EH (cell line): ENCODE results near the gene GORASP2.
A peak's percentile ranks its signal among the peaks of the same experiment; 100 is the strongest.

Experiments
- DNase-seq: peaks from one replicate; pipeline ENCODE4 v3.0.0-alpha.2; 2015; ENCODE audit warnings: low read depth

GORASP2 gene

GRCh38 chr2:170966648-170967396, 37.8 kb downstream of the GORASP2 start:
- DNase-seq = no peak

GRCh38 chr2:170967553-170967952, 38.5 kb downstream of the GORASP2 start:
- no peak for DNase-seq

GRCh38 chr2:170968205-170969003, 39.4 kb downstream of the GORASP2 start:
- no peak for DNase-seq

DNA sequence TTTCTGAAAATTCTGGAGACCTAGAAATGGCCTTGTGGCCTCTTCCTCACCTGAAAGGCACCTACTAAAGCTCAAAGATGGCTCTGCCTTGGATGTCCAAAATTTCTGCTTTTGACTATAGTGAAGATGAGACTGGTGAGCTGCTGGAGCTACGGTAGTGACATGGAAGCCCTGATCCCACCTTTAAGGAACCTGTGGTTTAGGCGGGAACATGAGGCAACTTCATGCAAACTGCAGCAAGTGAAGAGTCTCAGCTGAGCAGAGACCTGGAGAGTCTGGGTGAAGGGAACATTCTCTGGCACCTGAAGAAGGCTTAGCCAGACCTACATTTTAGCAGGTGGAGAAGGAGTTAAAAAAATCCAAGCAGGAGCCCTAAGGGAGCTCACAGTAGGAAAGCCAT, 40.0 kb downstream of the GORASP2 start:
- DNase-seq = no peak

DNA sequence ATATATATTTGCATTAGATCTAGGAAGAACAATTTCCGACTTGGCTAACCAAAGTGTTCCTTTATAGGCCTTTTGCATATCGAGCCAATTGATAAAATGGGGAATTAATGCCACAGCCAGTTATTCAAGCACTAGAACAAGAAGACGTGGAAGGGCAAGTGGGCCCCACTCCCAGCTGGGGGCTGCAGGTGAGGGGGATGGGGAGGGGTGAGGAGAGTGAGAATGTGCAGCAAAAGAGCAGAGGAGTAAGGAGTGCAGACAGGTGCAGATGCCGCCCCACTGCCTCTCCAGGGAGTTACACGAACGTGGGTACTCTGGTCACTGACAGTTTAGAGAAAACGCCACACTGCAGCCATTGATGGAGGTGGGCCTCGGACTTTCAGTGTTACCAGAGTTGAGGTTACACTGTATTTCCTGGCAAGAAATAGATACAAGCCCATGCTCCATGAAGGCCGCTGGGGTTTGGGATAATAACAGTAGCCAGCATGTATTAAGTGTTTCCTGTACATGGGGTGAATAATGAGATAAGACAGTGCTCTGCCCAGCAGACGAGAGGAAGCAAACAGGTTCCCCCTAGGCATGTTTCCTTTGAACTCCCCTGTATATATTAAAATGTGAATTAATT, 40.9 kb downstream of the GORASP2 start:
- DNase-seq = no peak

DNA sequence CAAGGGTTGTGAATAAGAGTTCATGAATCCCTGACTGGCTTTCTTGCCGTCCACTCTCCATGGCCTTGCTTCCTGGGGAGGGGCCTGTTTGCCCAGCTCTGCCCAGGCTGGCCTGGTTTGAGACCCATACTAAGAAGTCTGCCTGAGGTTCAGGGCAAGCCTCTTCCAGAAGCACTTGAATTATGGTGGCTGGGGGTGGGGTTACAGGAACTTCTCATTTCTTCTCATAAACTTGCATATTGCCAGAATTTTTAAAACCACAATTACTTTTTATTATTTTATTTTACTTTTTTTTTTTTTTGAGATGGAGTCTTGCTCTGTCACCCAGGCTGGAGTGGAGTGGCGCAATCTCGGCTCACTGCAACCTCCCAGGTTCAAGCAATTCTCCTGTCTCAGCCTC, 42.0 kb downstream of the GORASP2 start:
- no peak for DNase-seq

- DNase-seq = peak; percentile 25
These were observed 43.5 kb downstream of the GORASP2 start for GRCh38 chr2:170972296-170973224.

DNA sequence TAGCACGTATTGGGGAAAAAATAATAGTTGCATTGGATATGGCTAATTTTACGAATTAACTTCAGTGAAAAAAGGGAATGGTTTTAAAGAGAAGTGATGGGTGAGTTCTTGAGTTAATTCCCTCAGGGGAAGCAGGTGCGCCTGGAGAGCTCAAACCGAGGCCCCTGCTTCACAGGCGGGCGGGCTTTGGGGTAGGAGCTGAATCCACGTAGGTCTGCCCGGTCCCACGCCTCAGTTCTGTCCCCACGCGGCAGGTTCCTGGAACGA, 44.1 kb downstream of the GORASP2 start:
- DNase-seq = no peak

- DNase-seq = peak; percentile 73
These were observed 44.6 kb downstream of the GORASP2 start for GRCh38 chr2:170973492-170974303.

GRCh38 chr2:170974304-170974993, 45.4 kb downstream of the GORASP2 start:
- peak; percentile 65 for DNase-seq

- DNase-seq = no peak
These were observed 46.3 kb downstream of the GORASP2 start for GRCh38 chr2:170975127-170975942.

DNA sequence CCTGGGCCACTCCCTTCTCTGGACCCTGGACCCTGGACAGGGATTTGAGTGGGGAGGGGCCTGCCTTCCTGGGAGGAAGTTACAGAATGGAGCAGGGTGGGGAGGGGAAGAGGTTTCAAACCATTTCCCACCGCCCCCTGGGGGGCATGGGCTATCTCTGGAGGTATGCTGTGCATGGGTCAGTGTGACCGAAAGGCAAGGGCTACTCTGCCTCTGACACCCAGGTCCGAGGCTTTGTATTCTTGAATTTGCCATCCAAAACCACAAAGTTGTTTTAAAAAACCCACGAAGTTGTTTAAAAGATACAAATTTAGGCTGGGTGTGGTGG, 46.9 kb downstream of the GORASP2 start:
- no peak for DNase-seq

GRCh38 chr2:170984079-170984478, 55.0 kb downstream of the GORASP2 start:
- no peak for DNase-seq

DNA sequence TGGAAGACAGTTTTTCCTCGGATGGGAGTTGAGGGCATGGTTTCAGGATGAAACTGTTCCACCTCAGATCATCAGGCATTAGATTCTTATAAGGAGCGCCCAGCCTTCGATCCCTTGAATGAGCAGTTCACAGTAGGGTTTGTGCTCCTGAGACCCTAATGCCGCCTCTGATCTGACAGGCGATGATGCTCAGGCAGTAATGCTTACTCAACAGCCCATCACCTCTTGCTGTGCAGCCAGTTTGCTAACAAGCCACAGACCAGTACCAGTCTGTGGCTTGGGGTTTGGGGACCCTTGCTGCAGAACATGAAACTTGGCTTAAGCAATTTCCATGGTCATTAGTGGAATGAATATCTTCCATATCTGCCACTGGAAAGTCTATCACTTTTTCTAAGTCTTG, 56.4 kb downstream of the GORASP2 start:
- no peak for DNase-seq

- no peak for DNase-seq
These were observed 57.7 kb downstream of the GORASP2 start for GRCh38 chr2:170986566-170987258.

DNA sequence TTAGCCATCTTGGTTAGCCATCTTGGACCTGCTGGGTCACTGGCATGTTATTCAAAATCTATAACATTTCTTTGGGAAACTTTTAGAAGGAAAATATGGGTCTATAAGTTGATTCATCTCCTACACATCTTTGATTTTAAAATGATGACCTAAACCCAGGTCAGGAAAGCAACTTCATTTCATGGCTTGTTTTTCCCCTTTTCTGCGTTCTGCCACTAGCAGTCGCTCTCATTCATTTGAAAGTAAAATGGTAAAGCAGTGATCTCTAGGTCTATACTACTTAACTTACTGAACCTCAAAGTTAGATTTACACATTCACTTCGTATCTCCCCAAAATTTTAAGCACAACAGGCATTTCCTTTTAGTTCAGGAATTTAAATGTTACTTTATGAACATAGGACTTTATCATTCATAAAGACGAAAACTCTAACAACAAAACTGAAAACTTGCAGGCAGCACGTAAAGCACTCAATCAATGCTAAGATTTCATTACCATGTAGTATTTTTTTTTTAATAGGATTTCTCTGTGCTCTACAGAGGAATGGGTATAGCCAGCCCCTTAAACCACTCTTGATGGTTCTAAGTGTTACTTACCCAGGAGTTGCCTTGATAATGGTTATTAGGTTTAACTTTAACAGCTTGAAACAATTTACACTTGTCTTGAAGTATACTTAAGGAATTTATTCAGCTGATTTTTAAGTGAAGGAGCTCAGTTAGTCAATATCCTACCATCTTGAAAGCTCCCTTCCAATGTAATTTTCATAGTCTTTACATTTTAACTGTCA, 62.5 kb downstream of the GORASP2 start:
- no peak for DNase-seq

DNA sequence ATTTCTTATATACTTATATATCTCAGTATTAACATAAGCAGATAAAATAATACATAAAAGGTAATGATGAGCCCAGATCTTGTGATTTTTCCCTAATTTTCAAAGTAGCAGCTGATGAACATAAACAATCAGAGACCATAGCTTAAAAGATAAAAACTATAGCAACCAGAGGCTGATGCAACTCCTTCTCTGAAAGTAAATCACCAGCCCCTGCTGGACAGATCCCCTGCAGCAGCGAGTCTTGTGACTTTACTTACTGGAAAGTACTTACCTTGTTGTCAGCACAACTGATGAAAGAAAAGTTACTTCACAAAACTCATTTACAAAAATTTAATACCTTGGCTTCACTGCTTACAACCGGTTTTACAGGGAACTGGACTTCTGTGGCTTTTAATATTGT, 67.3 kb downstream of the GORASP2 start:
- DNase-seq = no peak

- no peak for DNase-seq
These were observed 69.0 kb downstream of the GORASP2 start for GRCh38 chr2:170997893-170998597.
